HG02678 (cell line): Measurements from ENCODE around the gene ITGB3.
A peak's percentile ranks its signal among the peaks of the same experiment; 100 is the strongest.

Experiments
- ATAC-seq: cut with Tn5 transposase; IDR thresholded peaks from one replicate; pipeline ENCODE4 v1.9.1; 2021; ENCODE audit warnings: mild to moderate bottlenecking, moderate library complexity; ENCODE audit not compliant: unreplicated experiment

ITGB3 gene

DNA sequence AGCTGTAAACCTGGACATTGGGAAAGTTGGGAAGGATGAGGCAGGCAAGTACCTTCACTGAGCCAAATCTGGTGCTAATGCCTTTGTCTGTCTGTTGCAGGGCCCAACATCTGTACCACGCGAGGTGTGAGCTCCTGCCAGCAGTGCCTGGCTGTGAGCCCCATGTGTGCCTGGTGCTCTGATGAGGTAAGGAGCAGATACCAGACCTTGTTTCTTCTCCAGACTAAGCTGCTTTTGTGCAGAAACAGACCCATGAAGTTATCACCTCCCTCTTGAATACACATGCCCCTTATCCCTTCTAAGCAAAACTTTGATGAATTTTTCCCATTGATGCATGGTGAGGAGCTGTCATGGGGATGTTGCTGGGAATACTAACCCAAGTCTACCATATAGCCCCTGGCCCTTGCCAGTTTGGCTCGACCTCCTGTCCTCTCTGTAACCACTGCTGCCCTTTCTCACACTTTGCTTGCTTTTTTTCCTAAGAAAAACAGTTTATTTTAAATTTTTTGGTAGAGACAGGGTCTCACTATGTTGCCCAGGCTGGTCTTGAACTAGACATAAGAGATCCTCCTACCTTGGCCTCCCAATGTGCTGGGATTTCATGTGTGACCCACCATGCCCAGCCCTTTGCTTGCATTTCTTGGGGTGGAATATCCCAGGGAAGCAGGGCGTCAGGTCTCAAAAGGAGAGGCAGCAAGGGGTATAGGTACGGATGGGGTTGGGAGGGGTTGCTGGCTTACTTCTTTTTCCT, 20.9 kb downstream of the ITGB3 start:
- ATAC-seq = no peak

DNA sequence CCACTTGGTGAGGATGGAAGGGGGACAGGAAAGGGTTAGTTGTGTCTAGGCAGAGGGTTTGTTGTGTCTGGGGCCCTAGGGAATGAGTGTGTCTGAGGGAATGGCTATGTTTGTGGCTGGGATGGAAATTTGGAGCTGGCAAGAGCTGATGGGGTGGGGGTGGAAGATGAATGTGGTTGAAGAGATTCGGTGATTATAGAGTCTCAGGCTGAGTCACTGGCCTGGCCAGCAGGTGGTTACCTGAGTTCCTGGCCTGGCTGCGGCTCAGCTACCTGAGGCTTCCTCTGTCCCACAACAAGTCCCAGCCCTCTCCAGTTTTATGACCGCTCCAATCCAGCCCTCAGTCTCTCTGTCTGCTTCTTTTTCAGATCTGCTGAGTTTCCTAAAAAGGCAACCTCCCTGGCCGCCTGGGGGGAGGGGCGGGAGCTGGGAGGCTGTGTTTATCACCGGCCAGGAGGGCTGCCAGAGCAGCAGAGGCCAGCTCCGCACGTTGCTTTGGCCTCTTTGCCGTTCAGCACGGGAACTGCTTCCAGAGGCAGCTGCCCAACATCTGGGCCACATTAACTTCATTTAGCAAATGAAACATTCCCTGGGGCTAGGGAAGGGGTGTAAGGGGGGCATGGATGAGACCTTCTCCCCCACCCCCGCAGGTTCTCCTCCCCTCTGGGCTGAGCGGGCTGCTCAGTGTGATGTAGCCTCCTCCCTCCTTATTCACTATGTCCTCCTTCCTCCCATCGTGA, 21.8 kb downstream of the ITGB3 start:
- no peak for ATAC-seq

DNA sequence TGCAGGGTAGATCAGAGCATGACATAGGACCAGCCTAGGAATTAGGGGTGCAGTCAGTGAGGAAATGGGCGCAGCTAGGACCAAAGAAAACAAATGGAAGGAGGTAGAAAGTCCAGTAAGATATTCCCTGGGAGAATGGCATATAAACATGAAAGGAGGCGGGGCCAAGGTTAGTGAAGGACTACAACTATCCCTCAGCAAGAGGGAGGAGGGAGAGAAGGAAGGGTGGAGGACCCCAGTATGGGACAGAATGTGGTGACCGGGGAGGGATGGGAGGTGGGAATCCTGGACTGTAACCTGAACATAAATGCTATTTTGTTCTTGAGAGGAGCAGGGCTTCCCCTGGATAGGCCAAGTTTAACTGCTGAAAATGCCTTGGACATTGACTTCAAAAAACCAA, 22.8 kb downstream of the ITGB3 start:
- no peak for ATAC-seq

DNA sequence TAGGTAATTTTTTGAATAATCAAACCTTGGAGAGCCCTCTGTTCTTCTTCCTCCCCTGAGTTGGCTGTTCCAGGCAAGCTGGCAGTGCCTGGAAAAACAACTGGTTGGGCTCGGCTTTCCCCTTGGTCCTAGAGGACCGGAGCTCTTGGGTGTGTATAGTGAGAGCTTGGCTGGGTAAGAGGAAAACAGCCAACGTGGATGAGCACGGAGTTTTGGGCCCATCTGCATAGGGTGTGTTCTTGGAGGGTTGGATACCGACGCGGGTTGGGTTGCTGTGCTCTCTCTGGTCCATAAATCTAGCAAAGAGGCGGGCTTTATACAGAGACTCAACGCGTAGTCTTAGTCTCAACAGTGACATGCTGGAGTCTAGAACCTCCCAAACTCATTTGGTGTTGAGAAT, 23.2 kb downstream of the ITGB3 start:
- no peak for ATAC-seq

DNA sequence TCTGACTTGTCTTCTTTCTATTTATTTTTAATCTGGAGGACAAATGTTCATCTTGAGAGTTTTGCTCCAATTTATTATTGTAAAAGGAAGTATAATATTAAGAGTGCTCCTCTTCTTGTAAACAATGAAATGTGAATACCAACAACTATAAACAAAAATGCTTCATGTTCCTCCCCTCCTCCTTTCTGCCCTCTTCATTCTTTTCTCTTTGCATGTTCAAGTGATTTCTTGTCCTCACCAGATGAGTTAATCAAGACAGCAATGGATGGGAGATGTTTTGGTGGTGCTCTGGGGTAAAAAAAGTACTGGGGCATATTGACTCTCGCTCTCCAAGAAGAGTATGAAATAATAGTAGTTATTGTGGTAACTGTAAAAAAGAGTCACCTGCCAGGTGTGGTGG, 24.3 kb downstream of the ITGB3 start:
- no peak for ATAC-seq

DNA sequence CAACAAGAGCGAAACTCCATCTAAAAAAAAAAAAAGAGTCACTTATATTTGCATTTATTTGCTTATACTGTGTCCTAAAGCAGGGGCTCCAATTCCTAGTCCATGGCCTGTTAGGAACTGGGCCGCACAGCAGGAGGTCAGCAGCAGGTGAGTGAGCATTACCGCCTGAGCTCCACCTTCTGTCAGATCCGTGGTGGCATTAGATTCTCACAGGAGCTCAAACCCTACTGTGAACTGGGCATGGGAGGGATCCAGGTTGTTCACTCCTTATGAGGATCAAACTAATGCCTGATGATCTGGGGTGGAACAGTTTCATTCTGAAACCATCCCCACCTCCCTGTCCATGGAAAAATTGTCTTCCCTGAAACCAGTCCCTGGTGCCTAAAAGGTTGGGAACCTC, 24.9 kb downstream of the ITGB3 start:
- ATAC-seq = no peak

DNA sequence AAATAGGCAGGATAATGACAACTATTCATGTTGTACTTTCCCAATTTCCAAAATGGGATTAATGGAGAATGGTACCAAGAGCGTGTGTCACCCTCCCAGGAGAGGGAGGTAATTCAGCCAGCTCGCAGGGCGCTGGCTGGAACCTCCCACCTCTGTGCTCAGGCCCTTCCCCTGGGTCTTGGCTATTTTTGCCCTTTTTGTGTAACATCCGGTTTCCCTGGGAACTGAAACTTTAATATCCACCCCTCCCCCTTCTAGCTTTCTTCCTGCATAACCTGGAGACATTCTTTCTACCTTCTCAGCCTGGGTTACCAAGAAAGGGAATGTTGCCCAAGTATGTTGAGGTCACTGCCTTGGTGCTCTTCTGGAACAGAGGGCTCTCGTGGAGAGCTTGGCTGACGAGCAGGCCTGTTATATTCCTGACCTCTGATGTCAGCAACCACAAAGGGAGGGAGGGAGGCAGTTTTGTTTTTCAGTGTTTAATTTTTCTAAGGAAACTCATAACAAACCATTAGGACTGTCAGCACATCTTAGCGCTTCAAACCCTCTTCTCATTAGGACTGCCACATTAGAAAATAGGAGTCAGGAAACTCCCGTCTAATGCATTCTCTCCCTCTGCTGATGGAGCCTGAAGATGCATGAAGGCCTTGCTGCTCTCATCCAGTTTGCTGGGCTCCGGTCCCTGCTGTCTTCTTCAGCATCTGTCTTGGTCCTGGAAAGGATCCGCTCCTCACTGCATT, 25.6 kb downstream of the ITGB3 start:
- ATAC-seq = peak; percentile 86

DNA sequence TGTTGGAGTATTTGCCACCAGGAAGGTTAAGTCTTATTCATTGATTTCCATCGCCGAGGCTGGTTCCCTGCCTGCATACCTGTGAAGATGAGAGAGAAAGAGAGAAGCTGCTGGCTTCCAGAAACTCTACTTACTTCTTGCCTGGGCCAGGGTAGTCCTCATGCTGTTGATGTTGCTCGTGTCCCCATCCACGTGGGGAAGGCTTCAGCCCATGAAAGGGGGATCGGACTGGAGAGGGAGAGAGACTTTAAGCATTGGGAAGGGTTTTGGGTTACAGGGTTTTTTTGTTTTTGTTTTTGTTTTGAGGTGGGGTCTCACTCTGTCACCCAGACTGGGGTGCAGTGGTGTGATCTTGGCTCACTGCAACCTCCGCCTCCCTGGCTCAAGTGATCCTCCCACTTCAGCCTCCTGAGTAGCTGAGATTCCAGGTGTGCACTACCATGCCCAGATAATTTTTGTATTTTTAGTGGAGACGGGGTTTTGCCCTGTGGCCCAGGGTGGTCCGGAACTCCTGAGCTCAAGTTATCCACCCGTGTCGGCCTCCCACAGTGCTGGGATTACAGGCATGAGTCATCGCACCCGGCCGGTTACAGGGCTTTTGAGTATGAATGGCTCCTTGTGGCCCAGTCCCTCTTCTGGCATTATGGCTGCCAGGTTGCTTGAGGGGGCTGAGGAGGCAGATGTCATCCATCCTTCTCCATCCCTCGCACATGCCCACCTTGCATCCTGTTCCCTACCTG, 26.6 kb downstream of the ITGB3 start:
- ATAC-seq = no peak

DNA sequence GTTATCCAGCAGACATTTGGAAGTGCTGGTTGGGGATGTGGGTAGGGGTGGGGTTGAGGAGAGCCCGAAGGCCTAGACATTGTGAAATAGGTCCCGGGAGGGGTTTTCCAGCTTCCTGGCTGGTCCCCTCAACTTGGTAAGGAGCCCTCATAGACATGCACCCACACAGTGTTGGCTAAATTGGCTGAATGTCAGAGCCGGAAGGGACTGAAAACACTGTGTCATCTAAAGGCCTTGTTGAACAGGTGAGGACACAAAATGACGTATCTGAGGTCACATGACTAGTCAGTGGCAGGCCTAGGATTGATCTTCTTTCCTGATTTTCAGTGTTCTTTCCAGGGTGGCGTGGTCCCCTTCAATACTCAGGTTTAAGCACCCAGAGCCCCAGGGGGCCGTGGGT, 27.6 kb downstream of the ITGB3 start:
- no peak for ATAC-seq

DNA sequence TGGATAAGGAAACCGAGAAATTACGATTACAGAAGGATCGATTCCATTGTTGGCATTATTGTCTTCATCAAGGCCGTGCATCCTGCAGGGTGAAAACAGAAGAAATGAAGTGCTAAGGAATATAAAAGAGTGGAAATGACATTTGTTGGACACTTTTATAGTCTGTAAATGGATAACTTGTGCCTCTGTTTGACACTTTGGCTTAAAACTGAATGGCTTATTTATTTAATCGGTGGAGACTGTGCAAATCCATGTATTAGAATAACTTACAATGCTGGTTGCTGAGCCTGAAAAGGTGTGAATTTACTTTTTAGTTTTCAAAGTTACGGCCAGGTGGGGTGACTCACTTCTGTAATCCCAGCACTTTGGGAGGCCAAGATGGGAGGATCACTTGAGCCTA, 31.4 kb downstream of the ITGB3 start:
- ATAC-seq = no peak

DNA sequence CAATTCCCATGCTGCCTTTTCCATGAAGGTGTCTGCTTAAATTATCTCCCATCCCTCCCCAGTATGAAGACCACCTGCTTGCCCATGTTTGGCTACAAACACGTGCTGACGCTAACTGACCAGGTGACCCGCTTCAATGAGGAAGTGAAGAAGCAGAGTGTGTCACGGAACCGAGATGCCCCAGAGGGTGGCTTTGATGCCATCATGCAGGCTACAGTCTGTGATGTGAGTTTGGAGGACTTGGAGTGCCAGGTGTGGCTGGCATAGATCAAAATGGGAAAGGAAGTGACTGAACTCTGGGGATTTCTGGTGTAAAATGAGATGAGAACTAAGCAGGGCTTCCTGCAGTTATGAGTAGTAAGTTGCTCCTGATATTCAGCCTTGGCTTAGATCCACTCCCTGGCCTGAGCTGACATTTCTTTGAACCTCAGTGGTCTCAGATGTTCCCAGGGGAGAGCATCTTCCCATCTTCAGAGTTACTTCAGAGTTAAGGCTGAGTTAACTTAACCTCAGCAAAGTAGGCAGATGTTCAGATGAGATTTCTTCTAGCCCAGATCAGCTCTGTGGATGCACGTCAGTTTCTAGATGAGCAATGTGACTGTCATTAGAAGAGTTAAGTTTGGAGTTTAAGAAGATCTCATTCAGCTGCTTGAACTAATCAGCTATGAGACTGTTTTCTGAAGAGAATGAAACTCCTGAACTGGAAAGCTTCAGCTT, 32.7 kb downstream of the ITGB3 start:
- peak; percentile 76 for ATAC-seq

DNA sequence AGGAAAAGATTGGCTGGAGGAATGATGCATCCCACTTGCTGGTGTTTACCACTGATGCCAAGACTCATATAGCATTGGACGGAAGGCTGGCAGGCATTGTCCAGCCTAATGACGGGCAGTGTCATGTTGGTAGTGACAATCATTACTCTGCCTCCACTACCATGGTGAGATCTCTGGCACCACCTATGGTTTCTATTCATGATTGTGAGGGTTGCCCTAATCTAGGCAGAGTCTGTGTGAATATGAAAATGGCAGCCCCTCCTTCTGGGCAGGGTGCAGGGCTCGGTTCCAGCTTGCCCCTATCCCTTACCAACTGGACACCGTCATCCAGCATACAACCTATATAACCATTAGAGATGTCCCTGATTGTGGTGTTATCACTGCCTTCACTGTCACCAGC, 33.4 kb downstream of the ITGB3 start:
- ATAC-seq = peak; percentile 30

DNA sequence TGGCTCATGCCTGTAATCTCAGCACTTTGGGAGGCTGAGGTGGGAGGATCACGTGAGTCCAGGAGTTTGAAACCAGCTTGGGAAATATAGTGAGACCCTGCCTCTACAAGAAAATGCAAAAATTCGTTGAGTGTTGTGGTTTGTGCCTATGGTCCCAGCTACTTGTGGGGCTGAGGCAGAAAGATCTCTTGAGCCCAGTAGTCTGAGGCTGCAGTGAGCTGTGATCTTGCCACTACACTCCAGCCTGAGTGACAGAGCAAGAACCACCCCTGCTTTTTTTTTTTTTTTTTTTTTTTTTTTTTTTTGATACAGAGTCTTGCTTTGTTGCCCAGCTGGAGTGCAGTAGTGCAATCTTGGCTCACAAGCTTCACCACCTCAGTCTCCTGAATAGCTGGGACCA, 34.0 kb downstream of the ITGB3 start:
- ATAC-seq = no peak

DNA sequence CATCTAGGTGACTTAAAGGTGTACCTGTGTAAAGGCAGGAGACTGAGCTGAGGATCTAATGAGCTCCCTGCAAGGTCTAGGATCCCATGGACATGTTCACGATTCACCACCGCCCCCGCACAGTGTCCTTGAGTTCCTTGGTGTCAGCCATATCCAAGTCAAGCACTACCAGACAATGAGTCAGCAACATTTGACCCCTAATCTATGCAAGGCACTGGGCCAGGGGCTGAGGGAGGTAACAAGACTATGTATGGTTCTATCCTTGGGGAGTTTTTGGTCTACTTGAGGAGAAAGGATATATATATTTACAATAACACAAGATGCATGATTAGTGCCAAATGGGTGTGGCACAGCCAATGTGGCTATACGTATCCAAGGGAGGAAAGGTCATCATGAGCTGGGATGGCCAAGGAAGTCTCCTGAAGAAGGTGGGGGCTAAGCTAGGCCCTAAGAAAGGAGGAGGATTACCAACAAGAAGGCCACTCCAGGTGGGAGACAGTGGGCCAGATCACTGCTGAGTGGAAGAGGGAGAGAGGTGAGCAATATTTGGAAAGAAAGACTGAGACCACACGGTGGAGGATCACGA, 35.0 kb downstream of the ITGB3 start:
- no peak for ATAC-seq

DNA sequence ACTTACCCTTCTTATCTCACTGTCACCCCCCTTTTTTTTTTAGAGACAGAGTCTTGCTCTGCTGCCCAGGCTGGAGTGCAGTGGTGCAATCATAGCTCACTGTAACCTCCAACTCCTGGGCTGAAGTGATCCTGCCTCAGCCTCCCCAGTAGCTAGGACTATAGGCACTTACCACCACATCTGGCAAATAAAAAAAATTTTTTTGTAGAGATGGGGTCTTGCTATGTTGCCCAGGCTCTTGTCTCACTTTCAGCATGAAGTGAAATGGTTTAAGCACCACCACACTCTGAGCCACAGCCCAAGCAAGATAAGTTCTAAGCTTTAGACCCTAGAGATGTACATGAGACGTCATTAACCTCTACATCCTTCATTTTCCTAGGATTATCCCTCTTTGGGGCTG, 35.7 kb downstream of the ITGB3 start:
- ATAC-seq = no peak

DNA sequence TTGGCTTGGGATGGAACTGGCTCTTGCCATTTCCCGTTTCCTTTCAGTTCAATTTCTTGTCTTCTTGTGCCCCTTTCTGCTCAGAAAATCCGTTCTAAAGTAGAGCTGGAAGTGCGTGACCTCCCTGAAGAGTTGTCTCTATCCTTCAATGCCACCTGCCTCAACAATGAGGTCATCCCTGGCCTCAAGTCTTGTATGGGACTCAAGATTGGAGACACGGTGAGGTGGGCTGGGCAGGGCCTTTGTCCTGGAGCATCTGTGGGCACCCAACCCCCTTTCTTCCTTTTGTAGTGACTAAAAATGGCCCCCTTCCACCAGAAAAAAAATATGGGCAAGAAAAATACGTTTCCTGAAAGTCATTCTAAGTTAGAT, 37.2 kb downstream of the ITGB3 start:
- no peak for ATAC-seq

DNA sequence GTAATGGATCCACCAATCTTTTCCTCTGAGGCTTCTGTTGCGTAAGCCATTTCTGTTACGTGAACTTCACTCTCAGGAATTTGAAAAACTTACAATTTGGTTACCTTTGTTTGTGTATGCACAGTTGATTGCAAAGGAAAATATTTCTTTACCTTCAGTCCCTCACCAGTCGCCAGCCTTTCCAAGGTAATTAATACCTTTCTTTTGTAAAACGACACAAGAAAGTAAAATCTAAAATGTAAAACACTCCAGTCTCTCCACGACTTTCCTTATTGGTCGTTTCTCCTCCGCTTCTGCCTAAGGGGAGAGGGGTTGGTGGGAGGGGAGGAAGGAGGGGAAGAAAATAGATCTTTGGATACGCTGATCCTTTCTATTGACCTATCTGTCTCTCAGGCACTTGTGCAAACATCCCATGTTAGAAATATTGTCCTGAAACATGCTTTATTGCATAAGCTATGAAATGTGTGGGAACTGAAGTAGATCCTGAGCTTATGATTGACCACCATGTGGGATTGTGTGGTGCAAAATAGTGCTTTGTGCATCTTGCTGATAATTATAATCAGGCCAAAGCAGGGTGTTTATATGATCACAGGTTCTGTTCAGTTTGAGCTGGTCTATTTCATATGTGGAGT, 37.7 kb downstream of the ITGB3 start:
- ATAC-seq = no peak

DNA sequence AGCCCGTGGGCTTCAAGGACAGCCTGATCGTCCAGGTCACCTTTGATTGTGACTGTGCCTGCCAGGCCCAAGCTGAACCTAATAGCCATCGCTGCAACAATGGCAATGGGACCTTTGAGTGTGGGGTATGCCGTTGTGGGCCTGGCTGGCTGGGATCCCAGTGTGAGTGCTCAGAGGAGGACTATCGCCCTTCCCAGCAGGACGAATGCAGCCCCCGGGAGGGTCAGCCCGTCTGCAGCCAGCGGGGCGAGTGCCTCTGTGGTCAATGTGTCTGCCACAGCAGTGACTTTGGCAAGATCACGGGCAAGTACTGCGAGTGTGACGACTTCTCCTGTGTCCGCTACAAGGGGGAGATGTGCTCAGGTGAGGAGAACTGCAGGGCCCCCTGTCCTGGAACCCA, 38.6 kb downstream of the ITGB3 start:
- ATAC-seq = no peak

DNA sequence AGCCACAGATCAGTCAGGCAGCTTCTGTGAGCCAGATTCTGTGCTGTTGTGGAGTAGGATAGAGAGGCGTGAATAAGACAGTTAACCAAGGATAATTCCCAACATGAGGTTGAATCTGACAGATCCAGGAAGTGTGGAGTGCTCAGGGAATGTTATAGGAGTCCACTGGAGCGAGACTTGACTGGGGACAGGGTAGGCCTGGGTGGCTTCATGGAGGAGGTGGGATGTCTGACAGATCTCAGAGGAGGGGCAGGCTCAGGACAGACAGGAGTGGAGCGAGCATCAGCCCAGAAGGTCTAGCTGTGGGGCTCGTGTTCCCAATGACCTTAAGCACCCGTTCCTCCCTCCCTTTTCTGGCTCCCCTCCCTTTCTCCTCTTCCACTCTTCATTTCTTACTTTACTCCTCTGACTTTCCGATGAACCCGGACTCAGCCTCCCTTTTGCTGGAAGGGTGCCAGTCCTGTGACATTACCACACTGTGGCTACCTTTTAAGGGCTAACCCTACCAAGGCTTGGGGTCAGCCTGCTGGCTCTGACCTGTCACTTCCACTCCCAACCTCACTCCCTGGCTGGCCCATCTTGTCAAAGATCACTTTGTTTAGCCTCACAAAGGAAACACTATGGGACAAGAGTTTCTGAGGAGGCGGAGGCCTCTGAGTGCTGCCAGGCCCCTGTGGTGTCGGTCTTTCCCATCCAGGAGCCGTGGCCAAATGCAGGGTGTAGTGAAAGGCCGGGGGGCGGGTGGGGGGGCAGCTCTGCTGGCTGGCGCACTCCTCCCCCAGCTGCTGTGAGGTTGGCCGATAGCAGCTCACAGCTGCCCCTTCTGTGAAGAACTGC, 41.6 kb downstream of the ITGB3 start:
- ATAC-seq = no peak
